NCI-H1092 treated with DMSO at 0.1 percent for 48 hours (cell line): ENCODE measurements around the gene ARHGEF5.
"Not testable (repeated sequence)": the region's sequence is repeated elsewhere in the genome, so short reads cannot be mapped to it uniquely, and the experiment has no call there.

ENCODE experiments used
- DNase-seq: peaks from one replicate; lab custom pipeline; 2025; lab: John Stamatoyannopoulos, UW

ARHGEF5 gene

GRCh38 chr7:144355176-144355822, at the start of gene ARHGEF5:
TSS of gene ARHGEF5 (plus strand) at chr7:144355402. CDS start at chr7:144362670, 7,268 bp downstream.
- not testable (repeated sequence) for DNase-seq

GRCh38 chr7:144309702-144310101, 45.5 kb upstream of the ARHGEF5 start:
- not testable (repeated sequence) for DNase-seq

GRCh38 chr7:144311218-144311617, 44.0 kb upstream of the ARHGEF5 start:
- DNase-seq = not testable (repeated sequence)

- not testable (repeated sequence) for DNase-seq
These were observed 43.2 kb upstream of the ARHGEF5 start, which contains the start of gene OR2A1 for GRCh38 chr7:144311872-144312469. TSS of gene OR2A1 (plus strand) at chr7:144312419. CDS start at chr7:144318125, 5,706 bp downstream.

- DNase-seq = not testable (repeated sequence)
These were observed 37.7 kb upstream of the ARHGEF5 start for GRCh38 chr7:144317537-144317936.

GRCh38 chr7:144319547-144319946, 35.7 kb upstream of the ARHGEF5 start:
- not testable (repeated sequence) for DNase-seq

- DNase-seq = not testable (repeated sequence)
These were observed 33.5 kb upstream of the ARHGEF5 start for GRCh38 chr7:144321677-144322206.

- DNase-seq = not testable (repeated sequence)
These were observed 31.8 kb upstream of the ARHGEF5 start for GRCh38 chr7:144323359-144323758.

GRCh38 chr7:144325868-144326267, 29.3 kb upstream of the ARHGEF5 start:
- not testable (repeated sequence) for DNase-seq

GRCh38 chr7:144330044-144330443, 25.2 kb upstream of the ARHGEF5 start:
- DNase-seq = not testable (repeated sequence)

GRCh38 chr7:144331221-144331995, 23.8 kb upstream of the ARHGEF5 start:
- DNase-seq = not testable (repeated sequence)

GRCh38 chr7:144331996-144332288, 23.3 kb upstream of the ARHGEF5 start:
- not testable (repeated sequence) for DNase-seq

- DNase-seq = not testable (repeated sequence)
These were observed 6.6 kb upstream of the ARHGEF5 start for GRCh38 chr7:144348625-144349024.

GRCh38 chr7:144351667-144352066, 3.5 kb upstream of the ARHGEF5 start:
- not testable (repeated sequence) for DNase-seq

- DNase-seq = not testable (repeated sequence)
These were observed 983 bp downstream of the ARHGEF5 start for GRCh38 chr7:144356185-144356584.

GRCh38 chr7:144356860-144357259, 1.7 kb downstream of the ARHGEF5 start:
- DNase-seq = not testable (repeated sequence)

GRCh38 chr7:144362061-144362460, 6.9 kb downstream of the ARHGEF5 start:
- DNase-seq = not testable (repeated sequence)

- DNase-seq = not testable (repeated sequence)
These were observed 10.3 kb downstream of the ARHGEF5 start for GRCh38 chr7:144365523-144365922.

GRCh38 chr7:144367250-144367649, 12.0 kb downstream of the ARHGEF5 start:
- not testable (repeated sequence) for DNase-seq

- DNase-seq = not testable (repeated sequence)
These were observed 14.0 kb downstream of the ARHGEF5 start for GRCh38 chr7:144369221-144369620.

- no peak for DNase-seq
These were observed 23.4 kb downstream of the ARHGEF5 start for GRCh38 chr7:144378651-144379050.

- no peak for DNase-seq
These were observed 24.7 kb downstream of the ARHGEF5 start for GRCh38 chr7:144379776-144380384.
